ENCODE data around the gene B4GALT3. TPM values are rescaled to one million over a fixed set of nuclear protein-coding genes. Genes with fewer than 3 reads are reported as not detected.
A peak's percentile ranks its signal among the peaks of the same experiment; 100 is the strongest.

Gene B4GALT3
- total and polyA plus RNA-seq, 2 donors (not counting 3 experiments of a cell fraction or from before 2014, with no cell fraction given) = 39.5 to 60.4 TPM

DNA sequence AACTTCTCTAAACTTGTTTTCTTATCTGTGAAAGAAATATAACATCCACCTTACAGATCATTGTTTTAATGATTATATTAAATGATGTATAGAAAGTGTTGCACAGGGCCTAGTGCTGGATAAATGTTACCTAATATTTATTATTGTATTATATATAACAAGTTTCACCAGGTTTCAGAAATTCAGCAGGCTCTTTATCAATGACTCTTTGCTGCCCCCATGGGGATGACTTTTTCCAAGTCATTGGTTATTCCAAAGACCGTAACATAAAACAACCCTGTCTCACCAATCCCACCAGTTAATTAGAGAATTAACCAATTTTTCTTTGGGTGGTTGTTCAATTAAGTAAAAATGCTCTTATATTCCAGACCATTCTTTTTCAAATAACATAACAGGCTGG, 37.5 kb downstream of the B4GALT3 start:
- Histone ChIP-seq H4K20me1 (replicated peaks; ENCODE audit: control insufficient read depth, extremely low read depth, insufficient read depth, low read length) (no peaks in the 10 kb centered on the region), H3K4me2 (ENCODE audit: insufficient read depth, low read length) (no peak overlapping the region), H3K9me3 (replicated peaks; ENCODE audit: control insufficient read depth, insufficient read depth, low read length) (no peaks in the 10 kb centered on the region), H3K27me3 (ENCODE audit: control insufficient read depth in 2 of 2, insufficient read depth in 2 of 2, low read length in 2 of 2) (no peaks in the 10 kb centered on the region), H3K79me2 (ENCODE audit: control insufficient read depth, insufficient read depth, low read length) (peaks cover 3% of the 10 kb centered on the region), H3K27ac (ENCODE audit: insufficient read depth, low read depth, low read length) (no peak overlapping the region), H3K9me1 (replicated peaks; ENCODE audit: control insufficient read depth, extremely low read depth, insufficient read depth, low read length) (no peaks in the 10 kb centered on the region), H2AFZ (ENCODE audit: low read depth, low read length) (no peak overlapping the region), H3K4me3 (replicated peaks in 1 of 3; ENCODE audit: insufficient read depth in 1 of 3, low read depth in 1 of 3, low read length in 3 of 3) (no peak overlapping the region), H3K4me1 (ENCODE audit: control insufficient read depth, extremely low read depth, insufficient read depth, low read length) (no peaks in the 10 kb centered on the region), H3K36me3 (ENCODE audit: control insufficient read depth in 2 of 2, extremely low read depth in 1 of 2, insufficient read depth in 2 of 2, low read length in 2 of 2) (no peaks in the 10 kb centered on the region), H3K9ac (replicated peaks; ENCODE audit: extremely low read depth, insufficient read depth, low read length) (no peak overlapping the region)
- dilution Hi-C loops (cut with MboI; ENCODE audit: extremely low pct_ligation_motif_present, low sequenced_read_pairs) (no loop called here), intact Hi-C loops (cut with micrococcal nuclease) (loop anchor here (1.0 to 2.0 kb wide), 5 partner anchors 41 to 413 kb away; partner anchors contain the start of genes KLHDC9 and USF1)
- POLR2A ChIA-PET = no interaction called here
- TF ChIP-seq MAX (IDR thresholded peaks at IDR 0.05; ENCODE audit: insufficient read depth, insufficient read length) = no peak
- TF ChIP-seq, protein P1, sequence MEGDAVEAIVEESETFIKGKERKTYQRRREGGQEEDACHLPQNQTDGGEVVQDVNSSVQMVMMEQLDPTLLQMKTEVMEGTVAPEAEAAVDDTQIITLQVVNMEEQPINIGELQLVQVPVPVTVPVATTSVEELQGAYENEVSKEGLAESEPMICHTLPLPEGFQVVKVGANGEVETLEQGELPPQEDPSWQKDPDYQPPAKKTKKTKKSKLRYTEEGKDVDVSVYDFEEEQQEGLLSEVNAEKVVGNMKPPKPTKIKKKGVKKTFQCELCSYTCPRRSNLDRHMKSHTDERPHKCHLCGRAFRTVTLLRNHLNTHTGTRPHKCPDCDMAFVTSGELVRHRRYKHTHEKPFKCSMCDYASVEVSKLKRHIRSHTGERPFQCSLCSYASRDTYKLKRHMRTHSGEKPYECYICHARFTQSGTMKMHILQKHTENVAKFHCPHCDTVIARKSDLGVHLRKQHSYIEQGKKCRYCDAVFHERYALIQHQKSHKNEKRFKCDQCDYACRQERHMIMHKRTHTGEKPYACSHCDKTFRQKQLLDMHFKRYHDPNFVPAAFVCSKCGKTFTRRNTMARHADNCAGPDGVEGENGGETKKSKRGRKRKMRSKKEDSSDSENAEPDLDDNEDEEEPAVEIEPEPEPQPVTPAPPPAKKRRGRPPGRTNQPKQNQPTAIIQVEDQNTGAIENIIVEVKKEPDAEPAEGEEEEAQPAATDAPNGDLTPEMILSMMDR (IDR thresholded peaks at IDR 0.05; ENCODE audit: extremely low read depth in 1 of 2, insufficient read depth in 1 of 2, low read depth in 1 of 2, low read length in 2 of 2) = peak; percentile 18 to 47
- DNase-seq (ENCODE audit: low read depth, low spot score) (peak; percentile 75), FAIRE-seq (peak; percentile 53)
- CTCF ChIA-PET = interaction anchor here (0.6 to 5.4 kb wide), 12 partner anchors 12 to 414 kb away, joined by 3 to 51 read pairs (median 4); partner anchors contain the start of genes KLHDC9 and UFC1
- no TSS peak for BruUV-seq (replicated peaks)

DNA sequence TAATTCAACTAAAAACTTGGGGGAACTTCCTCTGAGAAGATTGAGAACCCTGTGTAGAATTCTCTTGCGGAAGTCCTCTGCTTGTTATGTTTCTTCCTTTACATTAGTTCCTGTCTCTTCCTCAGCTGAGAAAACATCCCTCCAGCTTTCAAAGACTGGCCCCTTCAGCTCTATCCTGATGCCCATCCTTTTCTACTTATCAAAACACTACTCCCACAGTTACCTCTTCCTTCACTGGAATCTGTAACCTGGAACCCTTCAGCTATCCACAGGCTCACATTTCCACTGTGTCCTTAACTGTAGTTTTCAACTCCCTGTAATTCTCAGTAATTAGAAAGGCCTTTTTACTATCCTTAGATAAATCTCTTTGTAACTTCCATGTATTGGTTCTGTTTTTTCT, 38.9 kb downstream of the B4GALT3 start:
- H3K4me2 ChIP-seq (ENCODE audit: insufficient read depth, low read length) = no peak overlapping the region
- FAIRE-seq = no peak
- H4K20me1 ChIP-seq (replicated peaks; ENCODE audit: control insufficient read depth, extremely low read depth, insufficient read depth, low read length) = no peaks in the 10 kb centered on the region
- H3K9ac ChIP-seq (replicated peaks; ENCODE audit: extremely low read depth, insufficient read depth, low read length) = no peak overlapping the region
- H3K27ac ChIP-seq (ENCODE audit: insufficient read depth, low read depth, low read length) = no peak overlapping the region
- peaks cover 5% of the 10 kb centered on the region for H3K4me1 ChIP-seq (ENCODE audit: control insufficient read depth, extremely low read depth, insufficient read depth, low read length)
- dilution Hi-C loops (cut with MboI; ENCODE audit: extremely low pct_ligation_motif_present, low sequenced_read_pairs) (no loop called here), intact Hi-C loops (cut with micrococcal nuclease) (loop anchor here (2.0 kb wide), 1 partner anchor 94 kb away; the partner anchor contains the start of gene USF1)
- BruUV-seq (replicated peaks) = no TSS peak
- no peaks in the 10 kb centered on the region for H3K9me3 ChIP-seq (replicated peaks; ENCODE audit: control insufficient read depth, insufficient read depth, low read length)
- H3K9me1 ChIP-seq (replicated peaks; ENCODE audit: control insufficient read depth, extremely low read depth, insufficient read depth, low read length) = no peaks in the 10 kb centered on the region
- ChIA-PET CTCF (interaction anchor here (1.0 to 5.4 kb wide), 10 partner anchors 9 to 303 kb away, joined by 3 to 51 read pairs (median 6); partner anchors contain the start of gene KLHDC9), POLR2A (interaction anchor here (0.6 kb wide), 1 partner anchor 34 kb away, joined by 4 read pairs; no protein-coding TSS in a partner anchor)
- H3K27me3 ChIP-seq (ENCODE audit: control insufficient read depth in 2 of 2, insufficient read depth in 2 of 2, low read length in 2 of 2) = no peaks in the 10 kb centered on the region
- H3K4me3 ChIP-seq (replicated peaks in 1 of 3; ENCODE audit: insufficient read depth in 1 of 3, low read depth in 1 of 3, low read length in 3 of 3) = no peak overlapping the region
- no peak for DNase-seq (ENCODE audit: low read depth, low spot score)
- no peak overlapping the region for H2AFZ ChIP-seq (ENCODE audit: low read depth, low read length)
- TF ChIP-seq EZH2 (IDR thresholded peaks at IDR 0.05; ENCODE audit: borderline replicate concordance, low read depth, low read length, severe bottlenecking) (no peak), JUN (IDR thresholded peaks at IDR 0.05; ENCODE audit: borderline replicate concordance, insufficient read depth, insufficient read length, low read depth) (no peak), FOS (IDR thresholded peaks at IDR 0.05; ENCODE audit: borderline replicate concordance, insufficient read depth, low read length) (no peak), MYC (IDR thresholded peaks at IDR 0.05; ENCODE audit: low read depth, low read length) (no peak), POLR2AphosphoS5 (IDR thresholded peaks at IDR 0.05; ENCODE audit: insufficient read depth, low read depth, low read length) (no peak), MAX (IDR thresholded peaks at IDR 0.05; ENCODE audit: insufficient read depth, insufficient read length) (no peak), POLR2A (IDR thresholded peaks at IDR 0.05; ENCODE audit: low read depth, low read length) (no peak), GATA2 (IDR thresholded peaks at IDR 0.05; ENCODE audit: insufficient read depth, insufficient read length, low read depth, low read length) (no peak)
- TF ChIP-seq, protein P1 (IDR thresholded peaks at IDR 0.05; ENCODE audit: extremely low read depth in 1 of 2, insufficient read depth in 1 of 2, low read depth in 1 of 2, low read length in 2 of 2) = no peak
- no peaks in the 10 kb centered on the region for H3K36me3 ChIP-seq (ENCODE audit: control insufficient read depth in 2 of 2, extremely low read depth in 1 of 2, insufficient read depth in 2 of 2, low read length in 2 of 2)
- peaks cover 13% of the 10 kb centered on the region for H3K79me2 ChIP-seq (ENCODE audit: control insufficient read depth, insufficient read depth, low read length)
